ENCODE data around the gene L2HGDH. TPM values are rescaled to one million over a fixed set of nuclear protein-coding genes. Genes with fewer than 3 reads are reported as not detected.

L2HGDH gene
- polyA plus RNA-seq, 1 donor (not counting 4 experiments of a cell fraction or from before 2014, with no cell fraction given), result 7.9 TPM

DNA sequence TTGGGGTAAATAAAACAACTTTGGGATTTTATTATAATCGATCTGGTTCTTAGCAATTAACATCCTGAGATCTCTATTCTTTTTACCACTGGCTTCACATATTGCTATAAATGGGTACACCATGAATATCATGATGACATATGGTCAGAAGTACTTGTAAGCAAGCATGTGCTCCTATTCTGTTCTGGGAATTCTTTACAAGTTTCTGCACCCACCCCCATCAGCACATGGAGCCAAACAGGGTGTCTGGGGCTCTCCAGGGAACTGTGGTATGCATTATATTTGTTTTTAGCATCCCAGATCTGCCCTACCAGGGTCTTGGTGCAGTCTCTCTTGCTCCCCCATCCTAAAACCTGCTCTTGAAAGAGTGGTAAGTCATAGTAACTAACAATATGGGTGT lies 31.4 kb upstream of the L2HGDH start:
- Histone ChIP-seq H3K27me3 (ENCODE audit: control insufficient read depth, extremely low read depth, insufficient read depth, low read length) (no peaks in the 10 kb centered on the region), H3K27ac (ENCODE audit: control insufficient read depth, insufficient read depth, low read length) (peak overlapping the region; percentile 46), H3K9ac (ENCODE audit: control insufficient read depth, extremely low read depth, insufficient read depth, low read length) (peak overlapping the region; percentile 13), H3K9me1 (ENCODE audit: control insufficient read depth, extremely low read depth, insufficient read depth, low read length) (no peaks in the 10 kb centered on the region), H3K4me1 (ENCODE audit: control insufficient read depth, extremely low read depth, insufficient read depth, low read length) (peaks cover 36% of the 10 kb centered on the region), H3K36me3 (ENCODE audit: control insufficient read depth in 2 of 2, extremely low read depth in 1 of 2, insufficient read depth in 2 of 2, low read length in 2 of 2) (no peaks in the 10 kb centered on the region), H3K4me2 (ENCODE audit: control insufficient read depth, extremely low read depth, insufficient read depth, low read depth, low read length) (no peak overlapping the region), H3K79me2 (ENCODE audit: control insufficient read depth, insufficient read depth, low read length) (no peaks in the 10 kb centered on the region), H2AFZ (ENCODE audit: control insufficient read depth, low read length) (no peak overlapping the region), H3K9me3 (ENCODE audit: control insufficient read depth, low read depth, low read length) (no peaks in the 10 kb centered on the region), H3K4me3 (ENCODE audit: control insufficient read depth in 2 of 3, extremely low read depth in 1 of 3, insufficient read depth in 2 of 3, low read depth in 1 of 3, low read length in 3 of 3) (no peak overlapping the region), H4K20me1 (ENCODE audit: control insufficient read depth, extremely low read depth, insufficient read depth, low read length) (no peaks in the 10 kb centered on the region)
- FAIRE-seq (no peak), DNase-seq (ENCODE audit: low read depth, low spot score) (no peak)
- dilution Hi-C loops (cut with MboI; ENCODE audit: extremely low pct_ligation_motif_present, low sequenced_read_pairs), result no loop called here
- no peak for TF ChIP-seq EZH2 (IDR thresholded peaks at IDR 0.05; ENCODE audit: low read length)
- TF ChIP-seq, protein P1, sequence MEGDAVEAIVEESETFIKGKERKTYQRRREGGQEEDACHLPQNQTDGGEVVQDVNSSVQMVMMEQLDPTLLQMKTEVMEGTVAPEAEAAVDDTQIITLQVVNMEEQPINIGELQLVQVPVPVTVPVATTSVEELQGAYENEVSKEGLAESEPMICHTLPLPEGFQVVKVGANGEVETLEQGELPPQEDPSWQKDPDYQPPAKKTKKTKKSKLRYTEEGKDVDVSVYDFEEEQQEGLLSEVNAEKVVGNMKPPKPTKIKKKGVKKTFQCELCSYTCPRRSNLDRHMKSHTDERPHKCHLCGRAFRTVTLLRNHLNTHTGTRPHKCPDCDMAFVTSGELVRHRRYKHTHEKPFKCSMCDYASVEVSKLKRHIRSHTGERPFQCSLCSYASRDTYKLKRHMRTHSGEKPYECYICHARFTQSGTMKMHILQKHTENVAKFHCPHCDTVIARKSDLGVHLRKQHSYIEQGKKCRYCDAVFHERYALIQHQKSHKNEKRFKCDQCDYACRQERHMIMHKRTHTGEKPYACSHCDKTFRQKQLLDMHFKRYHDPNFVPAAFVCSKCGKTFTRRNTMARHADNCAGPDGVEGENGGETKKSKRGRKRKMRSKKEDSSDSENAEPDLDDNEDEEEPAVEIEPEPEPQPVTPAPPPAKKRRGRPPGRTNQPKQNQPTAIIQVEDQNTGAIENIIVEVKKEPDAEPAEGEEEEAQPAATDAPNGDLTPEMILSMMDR (optimal IDR thresholded peaks at IDR 0.05 in 1 of 3, IDR thresholded peaks at IDR 0.05 in 1 of 3, conservative IDR thresholded peaks at IDR 0.05 in 1 of 3; ENCODE audit: extremely low read depth in 1 of 3, insufficient read depth in 2 of 3, low read length in 3 of 3), result no peak

- Histone ChIP-seq H3K9me3 (ENCODE audit: control insufficient read depth, low read depth, low read length) (no peaks in the 10 kb centered on the region), H3K9ac (ENCODE audit: control insufficient read depth, extremely low read depth, insufficient read depth, low read length) (peak overlapping the region; percentile 11), H3K4me3 (ENCODE audit: control insufficient read depth in 2 of 3, extremely low read depth in 1 of 3, insufficient read depth in 2 of 3, low read depth in 1 of 3, low read length in 3 of 3) (peak overlapping the region in 1 of 3 experiments; percentile 24), H3K79me2 (ENCODE audit: control insufficient read depth, insufficient read depth, low read length) (no peaks in the 10 kb centered on the region), H3K4me2 (ENCODE audit: control insufficient read depth, extremely low read depth, insufficient read depth, low read depth, low read length) (peak overlapping the region; percentile 53), H2AFZ (ENCODE audit: control insufficient read depth, low read length) (peak overlapping the region; percentile 62), H3K4me1 (ENCODE audit: control insufficient read depth, extremely low read depth, insufficient read depth, low read length) (peaks cover 31% of the 10 kb centered on the region), H3K36me3 (ENCODE audit: control insufficient read depth in 2 of 2, extremely low read depth in 1 of 2, insufficient read depth in 2 of 2, low read length in 2 of 2) (no peaks in the 10 kb centered on the region), H3K27me3 (ENCODE audit: control insufficient read depth, extremely low read depth, insufficient read depth, low read length) (no peaks in the 10 kb centered on the region), H3K9me1 (ENCODE audit: control insufficient read depth, extremely low read depth, insufficient read depth, low read length) (no peaks in the 10 kb centered on the region), H3K27ac (ENCODE audit: control insufficient read depth, insufficient read depth, low read length) (peak overlapping the region; percentile 27), H4K20me1 (ENCODE audit: control insufficient read depth, extremely low read depth, insufficient read depth, low read length) (no peaks in the 10 kb centered on the region)
- no peak for TF ChIP-seq EZH2 (IDR thresholded peaks at IDR 0.05; ENCODE audit: low read length)
- TF ChIP-seq, protein P1 (optimal IDR thresholded peaks at IDR 0.05 in 1 of 3, IDR thresholded peaks at IDR 0.05 in 1 of 3, conservative IDR thresholded peaks at IDR 0.05 in 1 of 3; ENCODE audit: extremely low read depth in 1 of 3, insufficient read depth in 2 of 3, low read length in 3 of 3), result peak; percentile 46 to 85 (median 48)
- DNase-seq (ENCODE audit: low read depth, low spot score) (no peak), FAIRE-seq (peak; percentile 74)
- dilution Hi-C loops (cut with MboI; ENCODE audit: extremely low pct_ligation_motif_present, low sequenced_read_pairs), result no loop called here
These were observed 30.4 kb upstream of the L2HGDH start for GRCh38 chr14:50342221-50343078.

Measured in keratinocyte (primary cell).